HUDEP-2 (cell line): ENCODE measurements around the gene MKNK2.

Source experiments
- DNase-seq, 76 experiments: peaks; one replicate each; lab custom pipeline; 2025; ENCODE audit not compliant: unreplicated experiment in 76 of 76; lab: John Stamatoyannopoulos, UW

MKNK2 gene

DNA sequence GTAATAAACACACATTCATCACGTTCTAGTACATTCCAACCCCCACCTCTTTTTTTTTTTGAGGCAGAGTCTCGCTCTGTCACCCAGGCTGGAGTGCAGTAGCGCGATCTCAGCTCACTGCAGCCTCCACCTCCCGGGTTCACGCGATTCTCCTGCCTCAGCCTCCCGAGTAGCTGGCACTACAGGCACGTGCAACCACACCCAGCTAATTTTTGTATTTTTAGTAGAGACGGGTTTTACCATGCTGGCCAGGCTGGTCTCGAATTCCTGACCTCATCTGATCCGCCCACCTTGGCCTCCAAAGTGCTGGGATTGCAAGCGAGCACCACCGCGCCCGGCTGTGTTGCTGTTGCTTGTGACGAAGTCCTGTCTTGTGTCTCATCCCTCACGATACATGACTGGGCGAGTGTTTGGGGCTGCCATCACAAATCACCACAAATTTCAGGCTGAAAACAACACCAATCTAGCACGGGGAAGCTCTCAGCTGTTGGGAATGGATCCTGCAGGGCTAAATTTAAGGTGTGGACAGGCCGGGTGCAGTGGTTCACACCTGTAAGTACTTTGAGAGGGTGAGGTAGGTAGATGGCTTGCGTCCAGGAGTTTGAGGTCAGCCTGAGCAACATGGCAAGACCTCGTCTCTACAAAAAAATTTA, 29.4 kb upstream of the MKNK2 start:
- no peak for DNase-seq

- DNase-seq: no peak
Observed at GRCh38 chr19:2079865-2080301, 28.8 kb upstream of the MKNK2 start.

- DNase-seq: no peak
Observed at GRCh38 chr19:2079076-2079864, 28.2 kb upstream of the MKNK2 start.

DNA sequence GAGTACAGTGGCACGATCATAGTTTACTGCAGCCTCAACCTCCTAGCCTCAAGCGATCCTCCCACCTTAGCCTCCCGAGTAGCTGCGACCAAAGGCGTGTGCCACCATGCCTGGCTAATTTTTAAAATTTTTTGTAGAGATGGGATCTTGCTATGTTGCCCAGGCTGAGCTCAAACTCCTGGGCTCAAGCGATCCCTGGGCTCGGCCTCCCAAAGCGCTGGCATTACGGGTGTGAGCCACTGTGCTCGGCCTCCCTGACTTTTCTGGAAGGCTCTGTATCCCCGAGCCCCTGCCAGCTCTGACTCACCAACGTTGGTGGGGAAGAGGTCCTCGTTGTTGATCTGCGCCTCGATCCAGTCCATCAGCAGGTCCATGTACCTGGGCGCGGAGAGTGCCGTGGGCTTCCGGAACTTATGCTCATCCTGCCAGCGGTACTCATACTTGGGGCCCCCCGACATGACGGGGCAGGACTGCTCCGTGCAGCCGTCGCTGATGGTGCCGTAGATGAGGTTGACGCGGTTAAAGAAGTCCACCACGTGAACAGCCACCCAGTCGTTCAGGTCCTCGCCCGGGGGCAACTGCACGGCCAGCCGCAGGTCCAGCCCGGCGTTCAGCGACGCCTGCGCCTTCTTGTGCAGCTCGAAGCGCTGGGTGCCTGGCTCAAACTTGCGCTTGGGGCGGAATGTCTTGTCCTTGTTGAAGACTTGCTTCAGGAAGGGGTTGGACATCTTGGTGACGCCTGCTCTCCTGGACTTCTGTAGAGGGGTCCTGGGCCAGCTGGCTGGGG, 27.0 kb upstream of the MKNK2 start:
- no peak for DNase-seq

- no peak for DNase-seq
Observed at GRCh38 chr19:2077398-2077797, 26.4 kb upstream of the MKNK2 start.

GRCh38 chr19:2076526-2076944, 25.5 kb upstream of the MKNK2 start:
- DNase-seq: no peak

- no peak for DNase-seq
Observed at GRCh38 chr19:2072757-2073551, 21.9 kb upstream of the MKNK2 start.

GRCh38 chr19:2070986-2071673, 20.1 kb upstream of the MKNK2 start:
- no peak for DNase-seq

- no peak for DNase-seq
Observed at GRCh38 chr19:2070436-2070827, 19.4 kb upstream of the MKNK2 start.

DNA sequence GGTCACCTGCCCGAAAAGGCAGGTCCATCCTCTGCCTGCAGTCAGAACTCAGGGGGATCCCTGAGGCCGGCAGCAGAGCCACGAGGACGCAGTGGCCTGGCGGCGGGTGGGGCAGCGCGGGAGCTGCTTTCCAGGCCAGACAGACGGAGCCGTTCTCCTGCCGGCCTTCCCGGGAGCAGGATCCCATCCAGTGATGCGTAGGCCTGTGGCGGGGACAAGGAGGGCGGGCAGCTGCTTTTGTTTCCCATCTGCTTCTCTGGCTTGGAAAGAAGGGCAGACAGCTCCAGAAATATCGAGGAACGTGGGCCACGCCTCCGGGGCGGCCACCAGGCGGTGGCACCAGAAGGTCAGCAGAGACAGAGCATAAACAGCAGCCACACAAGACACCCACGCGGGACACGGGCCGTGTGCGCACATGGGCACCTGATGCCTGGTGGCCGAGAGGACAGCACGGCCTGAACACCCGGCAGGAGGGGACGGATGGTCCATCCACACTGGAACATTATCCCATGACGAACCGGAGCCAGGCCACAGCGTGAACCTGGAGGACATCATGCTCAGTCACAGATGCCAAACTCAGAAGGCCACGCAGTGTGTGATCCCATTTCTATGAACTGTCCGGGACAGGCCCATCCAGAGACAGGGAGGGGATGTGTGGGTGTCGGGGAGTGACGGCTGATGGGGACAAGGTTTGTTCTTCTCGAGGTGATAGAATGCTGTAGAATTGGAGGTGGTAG, 13.9 kb upstream of the MKNK2 start:
- no peak for DNase-seq

DNA sequence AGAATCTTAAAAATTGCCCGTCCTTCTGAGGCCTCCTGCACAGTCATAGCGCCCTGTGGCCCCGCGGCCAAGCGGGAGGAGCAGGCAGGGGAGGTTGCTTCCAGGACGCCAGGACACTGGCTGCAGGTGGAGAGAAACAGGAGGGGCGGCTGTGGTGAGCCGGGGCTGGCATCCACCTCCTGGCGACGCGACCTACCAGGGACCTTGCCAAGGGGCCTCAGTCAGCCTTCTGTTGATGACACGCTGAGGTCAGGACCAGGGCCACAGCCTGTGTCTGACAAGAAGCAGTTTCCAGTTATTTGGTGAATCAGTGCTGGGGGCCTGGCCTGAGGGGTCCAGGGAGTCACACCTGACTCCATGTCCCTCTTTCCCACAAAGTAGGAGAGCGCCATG, 13.3 kb upstream of the MKNK2 start:
- no peak for DNase-seq

DNA sequence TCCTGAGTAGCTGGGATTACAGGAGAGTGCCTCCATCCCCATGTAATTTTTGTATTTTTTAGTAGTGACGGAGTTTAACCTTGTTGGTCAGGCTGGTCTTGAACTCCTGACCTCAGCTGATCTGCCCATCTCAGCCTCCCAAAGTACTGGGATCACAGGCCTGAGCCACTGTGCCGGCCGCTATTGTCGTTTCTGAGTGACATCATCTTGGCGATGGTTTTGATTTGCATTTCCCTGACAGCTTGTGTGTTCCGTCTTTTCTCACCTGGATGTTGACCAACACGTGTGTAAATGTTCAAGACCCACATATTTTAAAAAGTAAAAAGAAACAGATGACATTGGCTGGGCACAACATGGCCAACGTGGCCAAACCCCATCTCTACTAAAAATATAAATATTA, 12.8 kb upstream of the MKNK2 start:
- DNase-seq: no peak

DNA sequence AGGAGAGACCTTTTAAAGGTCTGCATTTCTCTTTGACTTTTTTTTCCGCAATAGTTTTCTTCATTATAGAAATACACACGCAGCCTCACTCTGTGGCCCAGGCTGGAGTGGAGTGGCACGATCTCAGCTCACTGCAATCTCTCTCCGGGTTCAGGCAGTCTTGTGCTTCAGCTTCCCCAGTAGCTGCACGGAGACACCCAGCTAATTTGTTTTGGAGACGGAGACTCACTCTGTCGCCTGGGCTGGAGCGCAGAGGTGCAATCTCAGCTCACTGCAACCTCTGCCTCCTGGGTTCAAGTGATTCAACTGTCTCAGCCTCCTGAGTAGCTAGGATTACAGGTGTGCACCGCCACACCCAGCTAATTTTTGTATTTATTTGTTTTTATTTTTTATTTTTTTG, 11.7 kb upstream of the MKNK2 start:
- DNase-seq: no peak

DNA sequence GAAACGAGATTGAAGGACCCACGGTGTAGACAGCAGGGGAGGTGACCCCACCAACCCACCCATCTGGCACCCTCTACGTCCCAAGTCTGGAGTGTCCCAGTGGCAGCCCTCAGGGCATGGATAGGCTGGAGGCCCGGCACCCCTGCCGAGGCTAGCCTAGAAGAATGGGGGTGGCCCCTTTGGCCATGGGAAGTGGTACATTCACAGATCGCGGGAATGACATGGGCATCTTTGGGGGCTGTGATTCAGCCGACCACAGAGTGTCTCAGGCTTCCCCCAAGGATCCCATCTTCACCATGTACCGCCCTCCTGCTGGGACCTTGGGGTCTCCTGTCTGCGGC, 11.3 kb upstream of the MKNK2 start:
- no peak for DNase-seq

DNA sequence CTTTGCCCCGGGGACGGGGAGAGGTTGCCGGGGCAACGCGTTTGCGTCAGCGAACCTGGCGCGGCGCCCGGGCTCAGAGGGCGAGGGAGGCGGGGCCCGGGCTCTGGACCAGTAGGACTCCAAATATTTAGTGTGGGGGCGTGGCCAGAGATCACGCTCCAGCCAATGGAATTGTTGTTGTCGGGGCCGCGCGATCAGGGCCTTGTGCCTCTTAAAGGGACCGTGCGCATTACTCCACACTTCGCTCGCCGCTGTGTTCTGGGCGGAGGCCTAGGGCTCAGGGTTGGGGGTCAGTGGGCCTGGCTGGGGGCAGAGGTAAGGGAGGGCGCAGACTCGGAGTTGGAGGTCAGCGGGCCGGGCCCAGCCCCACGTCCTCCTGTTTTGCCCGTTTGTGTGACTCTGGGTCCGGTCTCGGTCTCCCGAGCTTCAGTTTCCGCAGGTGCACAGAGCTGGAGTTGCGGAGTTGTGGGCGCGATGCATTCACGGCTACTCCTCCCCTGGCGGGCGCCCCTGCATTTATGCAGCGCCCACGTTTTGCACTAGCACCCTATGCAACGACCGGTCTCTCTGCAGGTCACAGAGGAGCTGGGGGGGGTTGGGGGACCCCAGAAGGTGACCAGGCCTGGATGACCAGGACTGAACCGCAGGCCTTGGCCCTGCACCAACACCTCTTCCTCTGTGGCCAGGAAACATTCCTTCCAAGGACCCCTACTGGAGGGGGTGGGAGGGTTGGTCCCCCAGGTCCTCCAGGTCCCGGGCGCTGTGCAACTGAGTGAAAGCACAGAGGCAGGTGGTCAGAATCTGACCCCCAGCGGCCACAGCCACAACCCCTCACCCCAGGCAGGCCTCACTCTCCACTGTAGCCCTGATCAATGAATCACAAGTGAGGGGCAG, 10.7 kb upstream of the MKNK2 start:
- DNase-seq: peak; percentile 76 to 100 (median 99)

- peak in 59 of 76 experiments; percentile 53 to 99 (median 84) for DNase-seq
Observed at GRCh38 chr19:2060884-2061494, 9.9 kb upstream of the MKNK2 start.

GRCh38 chr19:2059422-2060201, 8.6 kb upstream of the MKNK2 start:
- peak in 68 of 76 experiments; percentile 25 to 91 (median 71) for DNase-seq
